ENCODE results near the gene DDR2.

The DDR2 gene

DNA sequence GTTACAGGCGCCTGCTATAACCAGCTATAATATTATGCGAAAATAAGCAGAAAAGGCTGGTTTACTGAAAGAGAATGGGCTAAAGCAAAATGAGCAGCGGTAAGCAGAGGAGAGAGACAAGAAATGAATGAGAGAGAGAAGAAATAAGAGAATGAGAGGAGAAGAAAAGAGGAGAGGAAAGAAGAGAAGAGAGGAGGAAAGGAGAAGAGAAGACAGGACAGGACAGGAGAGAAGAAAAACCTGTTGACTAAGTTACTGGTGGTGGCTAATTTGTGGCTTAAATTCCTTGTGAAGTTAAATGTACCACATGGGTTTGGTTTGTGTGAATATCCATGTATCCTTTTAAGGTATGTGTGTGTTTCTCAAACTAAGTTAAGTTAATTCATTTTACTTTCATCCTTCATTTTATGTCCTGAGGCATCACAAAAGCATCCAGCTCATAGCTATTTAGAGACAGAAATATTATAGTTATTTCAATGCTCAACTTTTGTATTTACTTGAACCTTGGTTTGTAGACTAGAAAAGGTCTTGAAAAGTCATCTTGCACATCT, 3.1 kb upstream of the DDR2 start:
- no peak for ATAC-seq
- TF ChIP-seq, protein P1, sequence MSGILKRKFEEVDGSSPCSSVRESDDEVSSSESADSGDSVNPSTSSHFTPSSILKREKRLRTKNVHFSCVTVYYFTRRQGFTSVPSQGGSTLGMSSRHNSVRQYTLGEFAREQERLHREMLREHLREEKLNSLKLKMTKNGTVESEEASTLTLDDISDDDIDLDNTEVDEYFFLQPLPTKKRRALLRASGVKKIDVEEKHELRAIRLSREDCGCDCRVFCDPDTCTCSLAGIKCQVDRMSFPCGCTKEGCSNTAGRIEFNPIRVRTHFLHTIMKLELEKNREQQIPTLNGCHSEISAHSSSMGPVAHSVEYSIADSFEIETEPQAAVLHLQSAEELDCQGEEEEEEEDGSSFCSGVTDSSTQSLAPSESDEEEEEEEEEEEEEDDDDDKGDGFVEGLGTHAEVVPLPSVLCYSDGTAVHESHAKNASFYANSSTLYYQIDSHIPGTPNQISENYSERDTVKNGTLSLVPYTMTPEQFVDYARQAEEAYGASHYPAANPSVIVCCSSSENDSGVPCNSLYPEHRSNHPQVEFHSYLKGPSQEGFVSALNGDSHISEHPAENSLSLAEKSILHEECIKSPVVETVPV (CRISPR knock-in tag; IDR thresholded peaks at IDR 0.05) = no peak
- TF ChIP-seq, protein P2, sequence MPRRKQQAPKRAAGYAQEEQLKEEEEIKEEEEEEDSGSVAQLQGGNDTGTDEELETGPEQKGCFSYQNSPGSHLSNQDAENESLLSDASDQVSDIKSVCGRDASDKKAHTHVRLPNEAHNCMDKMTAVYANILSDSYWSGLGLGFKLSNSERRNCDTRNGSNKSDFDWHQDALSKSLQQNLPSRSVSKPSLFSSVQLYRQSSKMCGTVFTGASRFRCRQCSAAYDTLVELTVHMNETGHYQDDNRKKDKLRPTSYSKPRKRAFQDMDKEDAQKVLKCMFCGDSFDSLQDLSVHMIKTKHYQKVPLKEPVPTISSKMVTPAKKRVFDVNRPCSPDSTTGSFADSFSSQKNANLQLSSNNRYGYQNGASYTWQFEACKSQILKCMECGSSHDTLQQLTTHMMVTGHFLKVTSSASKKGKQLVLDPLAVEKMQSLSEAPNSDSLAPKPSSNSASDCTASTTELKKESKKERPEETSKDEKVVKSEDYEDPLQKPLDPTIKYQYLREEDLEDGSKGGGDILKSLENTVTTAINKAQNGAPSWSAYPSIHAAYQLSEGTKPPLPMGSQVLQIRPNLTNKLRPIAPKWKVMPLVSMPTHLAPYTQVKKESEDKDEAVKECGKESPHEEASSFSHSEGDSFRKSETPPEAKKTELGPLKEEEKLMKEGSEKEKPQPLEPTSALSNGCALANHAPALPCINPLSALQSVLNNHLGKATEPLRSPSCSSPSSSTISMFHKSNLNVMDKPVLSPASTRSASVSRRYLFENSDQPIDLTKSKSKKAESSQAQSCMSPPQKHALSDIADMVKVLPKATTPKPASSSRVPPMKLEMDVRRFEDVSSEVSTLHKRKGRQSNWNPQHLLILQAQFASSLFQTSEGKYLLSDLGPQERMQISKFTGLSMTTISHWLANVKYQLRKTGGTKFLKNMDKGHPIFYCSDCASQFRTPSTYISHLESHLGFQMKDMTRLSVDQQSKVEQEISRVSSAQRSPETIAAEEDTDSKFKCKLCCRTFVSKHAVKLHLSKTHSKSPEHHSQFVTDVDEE (CRISPR knock-in tag; IDR thresholded peaks at IDR 0.05) = no peak
- TF ChIP-seq, protein P3, sequence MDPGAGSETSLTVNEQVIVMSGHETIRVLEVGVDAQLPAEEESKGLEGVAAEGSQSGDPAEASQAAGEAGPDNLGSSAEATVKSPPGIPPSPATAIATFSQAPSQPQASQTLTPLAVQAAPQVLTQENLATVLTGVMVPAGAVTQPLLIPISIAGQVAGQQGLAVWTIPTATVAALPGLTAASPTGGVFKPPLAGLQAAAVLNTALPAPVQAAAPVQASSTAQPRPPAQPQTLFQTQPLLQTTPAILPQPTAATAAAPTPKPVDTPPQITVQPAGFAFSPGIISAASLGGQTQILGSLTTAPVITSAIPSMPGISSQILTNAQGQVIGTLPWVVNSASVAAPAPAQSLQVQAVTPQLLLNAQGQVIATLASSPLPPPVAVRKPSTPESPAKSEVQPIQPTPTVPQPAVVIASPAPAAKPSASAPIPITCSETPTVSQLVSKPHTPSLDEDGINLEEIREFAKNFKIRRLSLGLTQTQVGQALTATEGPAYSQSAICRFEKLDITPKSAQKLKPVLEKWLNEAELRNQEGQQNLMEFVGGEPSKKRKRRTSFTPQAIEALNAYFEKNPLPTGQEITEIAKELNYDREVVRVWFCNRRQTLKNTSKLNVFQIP (CRISPR knock-in tag; IDR thresholded peaks at IDR 0.05; ENCODE audit: borderline replicate concordance, low read depth) = no peak
- TF ChIP-seq ZFP30 (CRISPR knock-in tag; IDR thresholded peaks at IDR 0.05) (no peak), ISL1 (CRISPR knock-in tag; IDR thresholded peaks at IDR 0.05) (no peak), TCF4 (CRISPR knock-in tag; IDR thresholded peaks at IDR 0.05; ENCODE audit: borderline replicate concordance) (no peak), RARB (CRISPR knock-in tag; IDR thresholded peaks at IDR 0.05) (no peak), TOX (CRISPR knock-in tag; IDR thresholded peaks at IDR 0.05; ENCODE audit: borderline replicate concordance) (no peak), SNAI2 (CRISPR knock-in tag; IDR thresholded peaks at IDR 0.05) (no peak), ZFP3 (CRISPR knock-in tag; IDR thresholded peaks at IDR 0.05) (no peak), ESRRG (CRISPR knock-in tag; IDR thresholded peaks at IDR 0.05) (no peak), ZNF565 (CRISPR knock-in tag; conservative IDR thresholded peaks at IDR 0.05; ENCODE audit: low read depth) (no peak), CSDC2 (CRISPR knock-in tag; IDR thresholded peaks at IDR 0.05) (no peak), OSR1 (CRISPR knock-in tag; IDR thresholded peaks at IDR 0.05) (no peak)

DNA sequence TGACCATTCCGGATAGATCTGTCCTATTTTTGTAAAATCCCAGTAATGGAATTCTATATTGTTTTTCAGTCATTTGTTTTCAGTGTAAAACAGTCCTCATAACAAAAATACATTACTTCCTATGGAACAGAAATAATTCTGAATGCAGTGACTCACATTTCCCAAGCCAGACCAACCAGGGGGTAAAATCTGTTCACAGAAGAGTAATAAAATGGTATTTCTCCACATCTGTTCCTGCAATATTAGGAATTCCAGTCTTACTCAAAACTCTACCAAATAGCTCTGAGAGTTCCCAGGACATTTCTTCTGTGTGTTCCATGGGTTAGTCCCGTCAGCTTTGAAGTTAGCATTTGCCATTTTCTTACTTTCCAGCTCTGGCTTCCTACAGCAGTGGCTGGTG, 2.6 kb upstream of the DDR2 start:
- ATAC-seq = no peak
- no peak for TF ChIP-seq ISL1 (CRISPR knock-in tag; IDR thresholded peaks at IDR 0.05)
- TF ChIP-seq ARNTL (CRISPR knock-in tag; IDR thresholded peaks at IDR 0.05; ENCODE audit: borderline replicate concordance, low read depth) = no peak
- no peak for TF ChIP-seq ZFP30 (CRISPR knock-in tag; IDR thresholded peaks at IDR 0.05)
- TF ChIP-seq, protein P4, sequence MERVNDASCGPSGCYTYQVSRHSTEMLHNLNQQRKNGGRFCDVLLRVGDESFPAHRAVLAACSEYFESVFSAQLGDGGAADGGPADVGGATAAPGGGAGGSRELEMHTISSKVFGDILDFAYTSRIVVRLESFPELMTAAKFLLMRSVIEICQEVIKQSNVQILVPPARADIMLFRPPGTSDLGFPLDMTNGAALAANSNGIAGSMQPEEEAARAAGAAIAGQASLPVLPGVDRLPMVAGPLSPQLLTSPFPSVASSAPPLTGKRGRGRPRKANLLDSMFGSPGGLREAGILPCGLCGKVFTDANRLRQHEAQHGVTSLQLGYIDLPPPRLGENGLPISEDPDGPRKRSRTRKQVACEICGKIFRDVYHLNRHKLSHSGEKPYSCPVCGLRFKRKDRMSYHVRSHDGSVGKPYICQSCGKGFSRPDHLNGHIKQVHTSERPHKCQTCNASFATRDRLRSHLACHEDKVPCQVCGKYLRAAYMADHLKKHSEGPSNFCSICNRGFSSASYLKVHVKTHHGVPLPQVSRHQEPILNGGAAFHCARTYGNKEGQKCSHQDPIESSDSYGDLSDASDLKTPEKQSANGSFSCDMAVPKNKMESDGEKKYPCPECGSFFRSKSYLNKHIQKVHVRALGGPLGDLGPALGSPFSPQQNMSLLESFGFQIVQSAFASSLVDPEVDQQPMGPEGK (CRISPR knock-in tag; IDR thresholded peaks at IDR 0.05; ENCODE audit: borderline replicate concordance) = no peak

DNA sequence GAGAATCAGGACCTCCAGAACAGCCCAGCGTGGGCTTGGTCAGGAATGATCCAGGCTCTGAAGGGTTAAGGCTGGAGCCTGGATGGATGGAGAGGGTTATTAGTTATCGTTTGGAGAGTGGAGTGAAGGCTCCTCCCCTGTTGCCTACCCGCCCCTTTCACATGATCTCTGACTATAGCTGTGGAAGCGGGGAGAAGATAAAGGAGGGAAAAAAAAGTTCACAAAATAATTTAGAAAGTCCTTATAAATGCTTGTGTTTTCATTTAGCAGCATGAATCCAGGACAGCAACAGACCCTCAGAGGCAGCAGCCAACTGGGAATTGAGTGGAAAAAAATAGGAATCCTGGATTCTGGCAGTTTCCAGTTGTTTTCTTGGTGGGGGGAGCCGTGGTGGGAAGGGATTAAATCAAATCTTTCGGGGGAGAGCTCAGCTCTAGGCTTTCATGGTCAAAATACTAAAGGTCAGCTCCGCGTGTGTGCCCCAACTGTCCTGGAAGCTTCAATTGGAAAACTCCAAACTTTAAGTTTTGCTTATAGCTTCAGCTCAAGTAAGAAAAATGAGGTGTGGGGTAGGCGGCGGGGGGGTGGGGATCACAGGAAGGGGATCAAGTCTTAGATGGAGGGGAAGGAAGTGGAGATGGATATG, 595 bp upstream of the DDR2 start:
- ATAC-seq = peak; percentile 76
- no peak for TF ChIP-seq ZFP30 (CRISPR knock-in tag; IDR thresholded peaks at IDR 0.05)
- TF ChIP-seq, protein P4 (CRISPR knock-in tag; IDR thresholded peaks at IDR 0.05; ENCODE audit: borderline replicate concordance) = peak; percentile 77; the same call in 1 of the 2 replicates

DNA sequence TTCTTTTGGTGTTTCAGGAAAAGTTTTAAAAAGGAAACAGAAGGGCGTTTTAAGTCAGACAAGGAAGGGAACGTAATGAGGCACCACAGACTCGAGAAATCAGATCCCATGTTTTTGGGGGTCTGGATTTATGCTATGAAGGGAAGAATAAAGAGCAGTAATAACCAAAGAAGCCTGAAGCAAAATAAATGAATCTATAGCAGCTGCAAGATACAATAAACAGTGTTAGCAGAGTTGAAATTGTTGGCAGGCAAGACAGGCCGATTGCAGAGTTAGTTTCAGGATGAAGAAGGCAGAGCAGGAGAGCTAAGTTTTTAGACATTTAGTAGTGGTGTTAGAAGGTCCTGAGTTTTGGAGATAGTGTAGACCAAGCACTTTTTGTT, 425 bp downstream of the DDR2 start:
- peak; percentile 34 for ATAC-seq
- TF ChIP-seq RARB (CRISPR knock-in tag; IDR thresholded peaks at IDR 0.05) = 0 out of 2 replicates have a peak, but pooled peaks have one; percentile 20
- 0 out of 2 replicates have a peak, but pooled peaks have one; percentile 33 for TF ChIP-seq TOX (CRISPR knock-in tag; IDR thresholded peaks at IDR 0.05; ENCODE audit: borderline replicate concordance)
- no peak for TF ChIP-seq ISL1 (CRISPR knock-in tag; IDR thresholded peaks at IDR 0.05)

Measured in SK-N-SH treated with all-trans-retinoic acid at 6 μM for 48 hours (cell line).